Ammon's horn (tissue), 1 donor: ENCODE results near the gene HMCN2.
"Not testable (repeated sequence)": the region's sequence is repeated elsewhere in the genome, so short reads cannot be mapped to it uniquely, and the experiment has no call there.

Experiments used
- DNase-seq: peaks from one replicate; pipeline ENCODE4 v3.0.0-alpha.2; 2016; ENCODE audit warnings: low spot score

HMCN2 gene

GRCh38 chr9:130264414-130265350, 878 bp upstream of the HMCN2 start:
- no peak for DNase-seq

DNA sequence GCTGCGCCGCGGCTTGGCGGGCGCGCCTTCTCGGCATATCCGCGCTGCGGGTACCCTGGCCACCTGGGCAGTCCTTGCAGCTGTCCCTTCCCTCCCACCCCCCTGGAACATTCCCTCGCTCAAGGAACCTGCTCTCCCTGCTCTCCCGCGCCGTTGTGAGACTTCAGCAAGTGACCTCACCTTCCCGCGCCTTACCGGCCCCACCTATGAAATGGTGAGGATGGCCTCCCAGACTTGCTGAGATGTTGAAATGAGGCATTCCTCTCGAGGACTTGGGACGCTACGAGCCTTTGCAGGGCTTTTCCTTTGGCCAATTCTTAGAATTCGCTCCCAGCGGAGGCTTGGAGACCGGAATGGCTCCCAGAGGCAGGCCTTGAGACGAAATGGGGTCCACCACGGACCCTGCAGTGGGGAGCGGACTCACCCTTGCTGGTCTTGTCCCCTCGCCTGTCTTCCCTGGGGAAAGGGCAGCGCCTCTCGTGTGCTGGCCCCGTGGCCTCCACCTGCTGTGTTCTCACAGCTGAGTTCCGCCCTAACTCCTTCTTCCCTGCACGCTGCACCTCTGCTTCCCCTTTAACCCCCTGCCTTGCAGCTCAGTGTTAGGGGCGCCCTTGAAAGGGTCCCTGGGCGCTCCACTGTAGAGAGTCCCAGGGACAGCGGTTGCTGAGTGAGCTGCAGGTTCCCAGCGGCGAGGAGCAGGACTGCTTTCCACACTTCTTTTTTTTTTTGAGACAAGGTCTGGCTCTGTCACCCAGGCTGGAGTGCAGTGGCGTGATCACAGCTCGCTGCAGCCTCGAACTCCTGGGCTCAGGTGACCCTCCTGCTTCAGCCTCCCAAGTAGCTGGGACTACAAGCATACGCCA, 907 bp downstream of the HMCN2 start:
- DNase-seq = no peak

DNA sequence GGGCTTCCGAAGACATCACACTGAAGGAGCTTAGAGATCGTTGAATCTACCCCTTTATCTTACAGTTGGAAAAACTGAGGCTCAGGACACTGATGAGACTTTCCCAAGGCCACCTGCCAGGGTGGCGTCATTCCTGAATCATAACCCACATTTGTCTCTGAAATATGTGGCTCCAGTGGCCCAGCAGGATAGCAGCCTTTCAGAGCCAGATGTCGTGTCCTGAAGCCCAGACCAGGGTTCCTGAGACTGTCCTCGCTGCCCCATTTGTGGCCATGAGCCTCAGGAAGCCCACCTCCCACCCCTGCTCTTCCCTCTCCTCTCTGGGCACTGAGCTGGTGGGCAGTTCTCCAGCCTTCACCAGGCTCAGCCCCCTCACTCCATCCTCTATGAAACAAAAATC, 2.4 kb downstream of the HMCN2 start:
- DNase-seq = no peak

DNA sequence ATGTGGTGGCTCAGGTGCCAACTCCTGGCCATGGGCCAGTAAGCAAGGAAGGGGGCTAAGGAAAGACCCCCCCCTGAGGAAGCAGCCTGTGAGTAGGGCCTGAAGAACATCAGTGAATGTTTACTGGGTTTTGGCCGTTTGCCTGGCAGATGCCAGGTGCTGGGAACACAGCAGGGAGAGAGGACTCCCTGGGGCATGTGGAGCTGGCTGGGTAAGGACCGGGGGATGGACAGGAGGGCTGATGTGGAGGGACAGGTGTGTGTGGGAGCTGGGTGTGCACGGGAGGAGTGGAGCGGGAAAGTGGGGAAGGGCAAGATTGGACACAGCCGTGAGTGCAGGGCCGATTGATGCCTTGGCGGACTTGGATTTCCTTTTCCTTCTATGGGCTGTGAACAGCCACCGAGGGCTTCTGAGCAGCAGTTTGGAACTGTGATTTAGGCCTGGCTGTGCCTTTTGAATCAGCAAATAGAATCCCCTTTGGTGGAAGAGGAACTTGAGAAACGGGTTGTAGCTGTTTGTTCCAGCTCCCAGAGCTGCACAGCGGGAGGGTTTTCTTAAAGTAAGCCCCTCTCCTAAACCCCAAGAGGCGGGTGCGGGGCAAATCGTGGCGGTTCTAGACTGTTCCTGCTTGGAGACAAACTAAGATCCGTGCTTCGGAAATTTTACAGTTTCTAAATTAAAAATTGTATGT, 3.1 kb downstream of the HMCN2 start:
- peak; percentile 54 for DNase-seq

GRCh38 chr9:130271473-130271872, 5.9 kb downstream of the HMCN2 start:
- no peak for DNase-seq

- no peak for DNase-seq
Observed at GRCh38 chr9:130275156-130275555, 9.6 kb downstream of the HMCN2 start.

DNA sequence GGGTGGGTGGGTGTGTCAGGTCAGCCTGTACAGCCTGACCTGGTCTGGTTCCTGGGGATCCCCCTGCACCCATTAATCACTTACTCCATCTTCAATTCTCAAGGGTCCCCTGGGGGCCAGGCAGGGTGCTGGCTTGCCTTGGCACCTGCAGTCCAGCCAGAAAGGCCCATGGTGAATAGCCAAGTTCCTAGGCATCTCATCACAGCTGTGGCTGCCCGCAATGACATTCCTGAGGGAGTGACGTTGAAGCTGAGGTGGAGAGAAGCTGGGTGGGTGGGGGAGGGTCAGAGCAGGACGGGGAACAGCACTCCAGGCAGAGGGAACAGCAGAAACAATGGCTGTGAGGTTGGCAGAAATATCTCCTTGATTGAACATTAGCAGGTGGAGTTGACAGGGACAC, 10.6 kb downstream of the HMCN2 start:
- no peak for DNase-seq

DNA sequence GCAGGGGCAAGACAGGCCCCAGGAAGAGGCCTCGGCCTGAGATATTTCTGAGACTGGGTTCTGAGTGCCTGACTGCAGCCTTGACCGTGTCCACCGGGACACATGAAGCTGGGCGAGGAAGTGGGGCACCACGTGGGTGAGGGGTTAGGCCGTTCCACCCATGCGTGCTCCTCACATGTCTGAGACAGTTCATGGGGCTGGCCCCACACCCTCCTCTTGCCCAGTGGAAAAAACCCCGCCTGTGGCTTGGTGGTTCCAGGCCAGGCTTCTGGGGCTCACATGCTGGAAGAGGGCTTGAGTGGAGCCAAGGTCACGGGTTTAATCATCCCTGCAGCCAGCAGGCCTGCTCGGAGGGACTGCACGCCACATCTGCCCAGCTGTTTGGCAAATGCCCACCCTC, 11.4 kb downstream of the HMCN2 start:
- no peak for DNase-seq

DNA sequence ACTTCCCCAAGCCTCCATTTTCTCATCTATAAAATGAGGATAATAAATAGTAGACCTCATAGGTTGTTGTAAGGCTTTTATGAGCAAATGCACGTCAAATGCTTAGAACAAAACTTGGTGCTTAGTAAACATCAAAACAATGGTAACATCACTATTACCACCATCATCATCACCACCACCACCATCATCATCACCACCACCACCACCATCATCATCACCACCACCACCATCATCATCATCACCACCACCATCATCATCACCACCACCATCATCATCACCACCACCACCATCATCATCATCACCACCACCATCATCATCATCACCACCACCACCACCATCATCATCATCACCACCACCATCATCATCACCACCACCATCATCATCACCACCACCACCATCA, 12.0 kb downstream of the HMCN2 start:
- DNase-seq = not testable (repeated sequence)

DNA sequence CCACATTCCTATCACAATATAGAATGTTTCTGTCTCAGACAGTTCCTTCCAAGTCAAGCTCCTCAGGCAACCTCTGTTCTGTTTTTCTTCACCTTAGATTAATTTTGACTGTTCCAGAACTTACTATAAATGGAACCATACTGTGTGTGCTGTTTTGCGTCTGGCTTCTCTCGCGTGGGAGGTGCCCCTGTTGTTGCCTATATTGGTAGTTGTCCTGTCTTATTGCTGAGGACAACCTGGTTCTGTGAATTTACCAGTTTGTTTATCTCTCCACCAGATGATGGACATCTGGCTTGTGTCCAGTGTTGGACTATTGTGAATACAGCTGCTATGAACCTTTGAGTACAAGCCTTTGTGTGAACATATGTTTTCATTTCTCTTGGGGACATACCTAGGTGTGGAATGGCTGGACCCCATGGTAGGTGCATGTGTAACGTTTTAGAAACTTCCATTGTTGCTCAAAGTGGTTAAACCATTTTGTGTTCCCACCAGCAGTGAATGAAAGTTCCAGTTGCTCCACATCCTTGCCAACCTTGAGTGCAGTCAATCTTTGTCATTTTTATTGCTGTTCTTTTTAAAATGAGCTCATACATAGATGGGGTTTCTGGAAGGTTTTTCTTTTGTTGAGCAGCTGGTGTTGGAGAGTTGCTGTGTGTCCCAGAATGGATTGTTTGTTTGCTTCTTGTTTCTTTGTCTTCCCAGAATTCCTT, 18.1 kb downstream of the HMCN2 start:
- DNase-seq = no peak

DNA sequence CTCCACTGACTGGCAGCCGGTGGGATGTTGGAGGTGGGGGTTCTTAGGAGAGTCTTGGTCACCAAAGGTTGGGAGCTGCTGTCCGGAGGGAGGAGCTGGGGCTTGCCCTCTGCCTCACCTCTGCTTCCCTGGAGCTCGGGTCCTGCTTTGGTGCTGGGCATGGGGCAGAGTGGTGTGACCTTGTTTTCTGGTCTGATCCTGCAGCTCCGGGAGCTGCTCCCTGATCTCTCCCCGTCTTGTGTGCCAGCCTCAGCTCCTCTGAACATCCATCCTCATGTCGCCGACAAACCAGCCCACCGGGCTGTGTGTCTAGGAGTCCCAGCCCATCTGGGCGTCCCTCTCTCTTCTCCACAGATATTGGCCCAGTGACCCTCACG, 18.7 kb downstream of the HMCN2 start:
- DNase-seq = no peak

DNA sequence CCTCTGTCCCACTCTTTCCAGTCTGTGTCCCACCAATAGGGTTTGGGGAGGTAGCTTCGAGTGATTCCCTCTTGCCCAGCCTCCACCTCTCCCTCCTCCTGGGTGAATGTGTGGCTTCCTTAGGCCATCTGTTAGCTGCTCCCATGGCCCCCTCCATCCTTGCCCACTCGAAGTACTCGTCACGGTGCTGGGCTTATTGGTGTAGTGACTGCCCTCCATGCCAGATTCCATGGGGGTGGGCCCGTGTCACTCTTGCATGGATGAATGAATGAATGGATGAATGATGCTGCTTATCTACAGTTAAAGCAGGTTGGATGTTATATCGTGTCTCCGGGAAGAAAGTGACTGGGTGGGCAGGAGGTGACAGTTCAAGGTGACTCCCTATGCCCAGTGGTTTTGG, 19.1 kb downstream of the HMCN2 start:
- no peak for DNase-seq

GRCh38 chr9:130285271-130285670, 19.7 kb downstream of the HMCN2 start:
- no peak for DNase-seq

- no peak for DNase-seq
Observed at GRCh38 chr9:130286072-130286770, 20.7 kb downstream of the HMCN2 start.

DNA sequence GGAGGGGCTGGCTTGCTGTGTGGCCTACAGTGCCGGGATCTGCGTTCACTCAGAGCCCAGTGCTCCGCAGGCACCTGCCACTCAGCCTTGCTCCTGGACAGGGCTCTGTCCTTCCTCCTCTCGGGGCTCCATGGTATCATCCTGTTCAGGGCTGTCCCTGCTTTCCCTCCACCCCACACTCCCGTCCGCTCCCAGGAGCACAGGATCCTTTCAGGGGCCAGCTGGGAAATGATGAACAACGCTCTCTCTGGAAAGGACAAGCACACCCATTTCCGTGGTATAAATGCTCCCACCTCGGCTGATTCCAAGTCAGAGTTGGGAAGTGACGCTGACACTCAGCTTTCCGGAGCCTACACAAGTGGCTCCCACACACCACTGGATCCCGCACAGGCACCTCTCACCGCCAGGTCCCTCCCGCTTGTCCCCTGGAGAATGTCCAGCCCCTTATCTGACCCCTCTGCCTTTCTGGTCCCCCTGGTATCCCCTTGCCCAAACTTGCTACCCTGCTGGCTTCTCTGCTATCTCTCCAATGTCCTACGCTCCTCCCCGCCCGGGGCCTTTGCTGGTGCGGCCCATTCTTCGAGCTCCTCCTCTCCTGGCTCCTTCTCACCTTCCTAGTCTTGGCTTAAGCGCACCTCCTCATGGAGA, 21.3 kb downstream of the HMCN2 start:
- no peak for DNase-seq

- no peak for DNase-seq
Observed at GRCh38 chr9:130287736-130288135, 22.2 kb downstream of the HMCN2 start.

GRCh38 chr9:130288393-130288792, 22.8 kb downstream of the HMCN2 start:
- DNase-seq = no peak

GRCh38 chr9:130288926-130289690, 23.5 kb downstream of the HMCN2 start:
- DNase-seq = no peak

DNA sequence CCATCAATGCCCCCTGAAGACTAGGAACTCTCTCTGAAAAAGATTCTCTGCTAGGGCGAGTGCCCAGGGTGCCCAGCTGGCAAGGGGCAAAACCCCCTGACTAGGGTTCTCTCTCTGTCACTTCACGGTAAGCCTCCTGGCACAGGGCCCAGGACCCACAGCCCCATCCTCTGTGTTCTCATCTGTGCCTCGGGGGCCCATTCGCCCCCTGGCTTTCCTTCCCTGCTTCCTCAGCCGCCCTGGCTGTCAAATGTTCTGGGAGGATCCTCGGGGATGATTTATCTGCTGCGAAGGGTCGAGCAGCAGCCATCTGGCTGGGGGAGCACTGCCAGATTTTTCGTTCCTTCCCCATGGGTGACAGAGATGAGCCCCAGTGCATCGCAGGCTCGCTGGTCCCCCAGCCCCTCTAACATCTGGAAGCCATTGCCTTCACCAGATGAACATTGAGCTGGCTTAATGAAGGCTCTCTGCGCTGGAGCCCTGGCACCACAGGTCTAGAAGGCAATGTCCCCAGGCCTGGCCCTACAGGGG, 24.2 kb downstream of the HMCN2 start:
- no peak for DNase-seq
